GM23338 (cell line): Measurements from ENCODE around the gene RPL34.

Source experiments
- CREB1 ChIP-seq: fragments of 250-450 bp; sonication (Bioruptor Pico); IDR thresholded peaks from 2 replicates; pipeline ENCODE4 v1.5.0; 2020; ENCODE audit warnings: low read depth, mild to moderate bottlenecking, moderate library complexity
- EZH2 ChIP-seq: fragments of 200-600 bp; sonication (generic); IDR thresholded peaks from one replicate; pipeline ENCODE4 v1.8.0; 2017; ENCODE audit warnings: antibody characterized with exemption, mild to moderate bottlenecking, low read depth; ENCODE audit not compliant: unreplicated experiment
- EZH2phosphoT487 ChIP-seq: fragments of 200-600 bp; sonication (generic); IDR thresholded peaks from one replicate; pipeline ENCODE4 v1.8.1; 2018; ENCODE audit warnings: antibody characterized with exemption; ENCODE audit not compliant: unreplicated experiment
- JUNB ChIP-seq: IDR thresholded peaks from one replicate; pipeline ENCODE4 v1.6.1; 2016; ENCODE audit warnings: antibody characterized with exemption; ENCODE audit not compliant: unreplicated experiment
- NANOG ChIP-seq: IDR thresholded peaks from 2 replicates; pipeline ENCODE4 v1.6.1; 2016; ENCODE audit warnings: antibody characterized with exemption, borderline replicate concordance
- POLR2AphosphoS5 ChIP-seq: IDR thresholded peaks from 2 replicates; pipeline ENCODE4 v1.6.1; 2016; ENCODE audit warnings: antibody characterized with exemption, low read depth
- STAT1 ChIP-seq: IDR thresholded peaks from one replicate; pipeline ENCODE4 v1.6.1; 2016; ENCODE audit warnings: antibody characterized with exemption; ENCODE audit not compliant: unreplicated experiment
- ZNF114 ChIP-seq: fragments of 250-450 bp; sonication (Bioruptor Pico); IDR thresholded peaks from 2 replicates; pipeline ENCODE4 v1.5.0; 2020; ENCODE audit warnings: mild to moderate bottlenecking, moderate library complexity
- ZNF331 ChIP-seq: fragments of 250-450 bp; sonication (Bioruptor Pico); IDR thresholded peaks from 2 replicates; pipeline ENCODE4 v1.5.0; 2020; ENCODE audit warnings: low read depth, mild to moderate bottlenecking, moderate library complexity
- TF ChIP-seq, protein P1 (sequence below), 2 experiments: fragments of 200-600 bp in 1 of 2; sonication (generic) in 1 of 2; conservative IDR thresholded peaks; 2 replicates each; pipeline versions ENCODE4 v1.5.1 to v1.6.1; 2016 to 2017; ENCODE audit warnings: antibody characterized with exemption in 2 of 2, low read depth in 2 of 2, mild to moderate bottlenecking in 2 of 2, moderate library complexity in 1 of 2
- TF ChIP-seq, protein P2 (sequence below): IDR thresholded peaks from one replicate; pipeline ENCODE4 v1.6.1; 2018; ENCODE audit warnings: antibody characterized with exemption; ENCODE audit not compliant: unreplicated experiment
- TF ChIP-seq, protein P3 (sequence below): IDR thresholded peaks from 2 replicates; pipeline ENCODE4 v1.6.1; 2016; ENCODE audit warnings: antibody characterized with exemption

DNA sequence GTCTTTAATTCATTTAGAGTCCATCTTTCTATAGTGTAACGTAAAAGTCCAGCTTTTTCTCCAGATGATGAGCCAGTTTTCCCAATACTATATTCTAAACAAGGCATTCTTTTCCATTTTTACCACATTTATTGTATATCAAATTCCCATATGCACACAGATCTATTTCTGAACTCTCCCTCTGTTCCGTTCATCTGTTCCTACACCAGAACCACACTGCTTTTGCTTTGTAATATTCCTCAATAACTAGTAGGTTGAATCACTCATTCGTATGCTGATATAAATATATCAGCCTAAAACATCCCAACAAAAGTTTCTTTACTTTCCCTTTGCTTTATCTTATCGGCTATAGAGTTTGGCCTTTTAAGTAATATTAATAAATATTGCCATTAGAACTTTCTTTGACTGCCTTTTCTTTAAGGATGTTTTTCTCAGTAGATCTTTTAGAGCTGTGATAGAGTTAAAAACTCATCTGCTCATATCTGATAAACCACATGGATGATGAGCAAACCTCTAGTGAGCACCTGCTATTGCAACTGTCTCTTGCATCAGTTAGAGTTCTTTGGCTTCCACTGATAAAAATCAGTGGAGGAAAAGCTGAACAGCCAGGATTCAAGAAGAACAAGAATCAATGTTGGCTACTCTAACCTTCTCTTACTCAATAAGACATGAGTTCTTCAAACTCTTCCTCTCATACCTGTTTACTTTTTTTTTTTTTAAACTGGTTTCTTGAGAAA is 13.1 kb upstream of the RPL34 start:
- TF ChIP-seq POLR2AphosphoS5 (no peak), EZH2phosphoT487 (no peak), EZH2 (no peak), NANOG (no peak), ZNF331 (no peak), STAT1 (no peak), ZNF114 (CRISPR knock-in tag) (no peak), CREB1 (CRISPR knock-in tag) (no peak), JUNB (no peak)
- TF ChIP-seq, protein P1, sequence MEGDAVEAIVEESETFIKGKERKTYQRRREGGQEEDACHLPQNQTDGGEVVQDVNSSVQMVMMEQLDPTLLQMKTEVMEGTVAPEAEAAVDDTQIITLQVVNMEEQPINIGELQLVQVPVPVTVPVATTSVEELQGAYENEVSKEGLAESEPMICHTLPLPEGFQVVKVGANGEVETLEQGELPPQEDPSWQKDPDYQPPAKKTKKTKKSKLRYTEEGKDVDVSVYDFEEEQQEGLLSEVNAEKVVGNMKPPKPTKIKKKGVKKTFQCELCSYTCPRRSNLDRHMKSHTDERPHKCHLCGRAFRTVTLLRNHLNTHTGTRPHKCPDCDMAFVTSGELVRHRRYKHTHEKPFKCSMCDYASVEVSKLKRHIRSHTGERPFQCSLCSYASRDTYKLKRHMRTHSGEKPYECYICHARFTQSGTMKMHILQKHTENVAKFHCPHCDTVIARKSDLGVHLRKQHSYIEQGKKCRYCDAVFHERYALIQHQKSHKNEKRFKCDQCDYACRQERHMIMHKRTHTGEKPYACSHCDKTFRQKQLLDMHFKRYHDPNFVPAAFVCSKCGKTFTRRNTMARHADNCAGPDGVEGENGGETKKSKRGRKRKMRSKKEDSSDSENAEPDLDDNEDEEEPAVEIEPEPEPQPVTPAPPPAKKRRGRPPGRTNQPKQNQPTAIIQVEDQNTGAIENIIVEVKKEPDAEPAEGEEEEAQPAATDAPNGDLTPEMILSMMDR (conservative IDR thresholded peaks at IDR 0.05; ENCODE audit: low read depth in 2 of 2), result no peak
- TF ChIP-seq, protein P2, sequence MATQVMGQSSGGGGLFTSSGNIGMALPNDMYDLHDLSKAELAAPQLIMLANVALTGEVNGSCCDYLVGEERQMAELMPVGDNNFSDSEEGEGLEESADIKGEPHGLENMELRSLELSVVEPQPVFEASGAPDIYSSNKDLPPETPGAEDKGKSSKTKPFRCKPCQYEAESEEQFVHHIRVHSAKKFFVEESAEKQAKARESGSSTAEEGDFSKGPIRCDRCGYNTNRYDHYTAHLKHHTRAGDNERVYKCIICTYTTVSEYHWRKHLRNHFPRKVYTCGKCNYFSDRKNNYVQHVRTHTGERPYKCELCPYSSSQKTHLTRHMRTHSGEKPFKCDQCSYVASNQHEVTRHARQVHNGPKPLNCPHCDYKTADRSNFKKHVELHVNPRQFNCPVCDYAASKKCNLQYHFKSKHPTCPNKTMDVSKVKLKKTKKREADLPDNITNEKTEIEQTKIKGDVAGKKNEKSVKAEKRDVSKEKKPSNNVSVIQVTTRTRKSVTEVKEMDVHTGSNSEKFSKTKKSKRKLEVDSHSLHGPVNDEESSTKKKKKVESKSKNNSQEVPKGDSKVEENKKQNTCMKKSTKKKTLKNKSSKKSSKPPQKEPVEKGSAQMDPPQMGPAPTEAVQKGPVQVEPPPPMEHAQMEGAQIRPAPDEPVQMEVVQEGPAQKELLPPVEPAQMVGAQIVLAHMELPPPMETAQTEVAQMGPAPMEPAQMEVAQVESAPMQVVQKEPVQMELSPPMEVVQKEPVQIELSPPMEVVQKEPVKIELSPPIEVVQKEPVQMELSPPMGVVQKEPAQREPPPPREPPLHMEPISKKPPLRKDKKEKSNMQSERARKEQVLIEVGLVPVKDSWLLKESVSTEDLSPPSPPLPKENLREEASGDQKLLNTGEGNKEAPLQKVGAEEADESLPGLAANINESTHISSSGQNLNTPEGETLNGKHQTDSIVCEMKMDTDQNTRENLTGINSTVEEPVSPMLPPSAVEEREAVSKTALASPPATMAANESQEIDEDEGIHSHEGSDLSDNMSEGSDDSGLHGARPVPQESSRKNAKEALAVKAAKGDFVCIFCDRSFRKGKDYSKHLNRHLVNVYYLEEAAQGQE, result no peak
- TF ChIP-seq, protein P3, sequence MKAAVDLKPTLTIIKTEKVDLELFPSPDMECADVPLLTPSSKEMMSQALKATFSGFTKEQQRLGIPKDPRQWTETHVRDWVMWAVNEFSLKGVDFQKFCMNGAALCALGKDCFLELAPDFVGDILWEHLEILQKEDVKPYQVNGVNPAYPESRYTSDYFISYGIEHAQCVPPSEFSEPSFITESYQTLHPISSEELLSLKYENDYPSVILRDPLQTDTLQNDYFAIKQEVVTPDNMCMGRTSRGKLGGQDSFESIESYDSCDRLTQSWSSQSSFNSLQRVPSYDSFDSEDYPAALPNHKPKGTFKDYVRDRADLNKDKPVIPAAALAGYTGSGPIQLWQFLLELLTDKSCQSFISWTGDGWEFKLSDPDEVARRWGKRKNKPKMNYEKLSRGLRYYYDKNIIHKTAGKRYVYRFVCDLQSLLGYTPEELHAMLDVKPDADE, result no peak
